Measurements from ENCODE around the gene KNCN. TPM values are rescaled to one million over a fixed set of nuclear protein-coding genes. Genes with fewer than 3 reads are reported as not detected.

Gene KNCN
- total RNA-seq, 2 experiments from 2014 or later = not detected

GRCh38 chr1:46522184-46522968 lies 29.1 kb downstream of the KNCN start:
- Mint-ChIP-seq H3K9me3 (no peaks in the 10 kb centered on the region), H3K4me3 (no peak overlapping the region), H3K4me1 (ENCODE audit: low read depth) (no peaks in the 10 kb centered on the region), H3K27ac (no peak overlapping the region), H3K36me3 (ENCODE audit: low read depth) (no peaks in the 10 kb centered on the region), H3K27me3 (peaks cover 50% of the 10 kb centered on the region)
- intact Hi-C loops (cut with DNase I, micrococcal nuclease) = no loop called here
- DNase-seq (no peak), ATAC-seq (ENCODE audit: poor library complexity) (no peak)
- CTCF ChIA-PET = interaction anchor here (1.2 kb wide), 2 partner anchors 9 to 75 kb away, joined by 3 read pairs; no protein-coding TSS in a partner anchor
- POLR2A ChIA-PET = no interaction called here
- H3K36me3 ChIP-seq (ENCODE audit: insufficient read depth, low read length) = no peaks in the 10 kb centered on the region
- H3K9me3 ChIP-seq (ENCODE audit: control insufficient read depth in 1 of 2, insufficient read depth in 1 of 2, low read length in 2 of 2) = no peaks in the 10 kb centered on the region
- no peak for TF ChIP-seq CTCF (IDR thresholded peaks at IDR 0.05)
- no peak overlapping the region for H3K27ac ChIP-seq (ENCODE audit: low read depth in 1 of 2, low read length in 2 of 2)
- H3K27me3 ChIP-seq (ENCODE audit: control insufficient read depth in 1 of 2, insufficient read depth in 2 of 2, low read length in 2 of 2) = peaks cover 0 to 8% of the 10 kb centered on the region in 2 experiments
- peaks cover 7% of the 10 kb centered on the region for H3K4me1 ChIP-seq (ENCODE audit: insufficient read depth, low read length)
- no peak overlapping the region for H3K4me3 ChIP-seq (ENCODE audit: low read length)

GRCh38 chr1:46521414-46521813 lies 30.0 kb downstream of the KNCN start:
- Mint-ChIP-seq H3K27ac (no peak overlapping the region), H3K4me3 (no peak overlapping the region), H3K9me3 (no peaks in the 10 kb centered on the region), H3K27me3 (peaks cover 48% of the 10 kb centered on the region), H3K36me3 (ENCODE audit: low read depth) (no peaks in the 10 kb centered on the region), H3K4me1 (ENCODE audit: low read depth) (no peaks in the 10 kb centered on the region)
- Histone ChIP-seq H3K27me3 (ENCODE audit: control insufficient read depth in 1 of 2, insufficient read depth in 2 of 2, low read length in 2 of 2) (peaks cover 0 to 13% of the 10 kb centered on the region in 2 experiments), H3K36me3 (ENCODE audit: insufficient read depth, low read length) (no peaks in the 10 kb centered on the region), H3K4me1 (ENCODE audit: insufficient read depth, low read length) (peaks cover 7% of the 10 kb centered on the region), H3K27ac (ENCODE audit: low read depth in 1 of 2, low read length in 2 of 2) (no peak overlapping the region), H3K4me3 (ENCODE audit: low read length) (no peak overlapping the region), H3K9me3 (ENCODE audit: control insufficient read depth in 1 of 2, insufficient read depth in 1 of 2, low read length in 2 of 2) (no peaks in the 10 kb centered on the region)
- no peak for TF ChIP-seq CTCF (IDR thresholded peaks at IDR 0.05)
- intact Hi-C loops (cut with DNase I, micrococcal nuclease) = no loop called here
- POLR2A ChIA-PET = no interaction called here
- CTCF ChIA-PET = interaction anchor here (1.2 kb wide), 1 partner anchor 74 kb away, joined by 3 read pairs; no protein-coding TSS in a partner anchor
- DNase-seq (no peak), ATAC-seq (ENCODE audit: poor library complexity) (no peak)

GRCh38 chr1:46520063-46520911 lies 31.2 kb downstream of the KNCN start:
- CTCF ChIA-PET = no interaction called here
- Histone ChIP-seq H3K9me3 (ENCODE audit: control insufficient read depth in 1 of 2, insufficient read depth in 1 of 2, low read length in 2 of 2) (no peaks in the 10 kb centered on the region), H3K36me3 (ENCODE audit: insufficient read depth, low read length) (no peaks in the 10 kb centered on the region), H3K4me1 (ENCODE audit: insufficient read depth, low read length) (peaks cover 7% of the 10 kb centered on the region), H3K4me3 (ENCODE audit: low read length) (no peak overlapping the region), H3K27ac (ENCODE audit: low read depth in 1 of 2, low read length in 2 of 2) (no peak overlapping the region), H3K27me3 (ENCODE audit: control insufficient read depth in 1 of 2, insufficient read depth in 2 of 2, low read length in 2 of 2) (peaks cover 0 to 16% of the 10 kb centered on the region in 2 experiments)
- POLR2A ChIA-PET = interaction anchor here (0.6 kb wide), 1 partner anchor 17 kb away, joined by 3 read pairs; no protein-coding TSS in a partner anchor
- Mint-ChIP-seq H3K27me3 (peaks cover 43% of the 10 kb centered on the region), H3K9me3 (no peaks in the 10 kb centered on the region), H3K27ac (no peak overlapping the region), H3K4me3 (no peak overlapping the region), H3K4me1 (ENCODE audit: low read depth) (no peaks in the 10 kb centered on the region), H3K36me3 (ENCODE audit: low read depth) (no peaks in the 10 kb centered on the region)
- intact Hi-C loops (cut with DNase I, micrococcal nuclease) = no loop called here
- no peak for TF ChIP-seq CTCF (IDR thresholded peaks at IDR 0.05)
- DNase-seq (no peak), ATAC-seq (ENCODE audit: poor library complexity) (no peak)
